ENCODE data around the gene TTBK2. TPM values are rescaled to one million over a fixed set of nuclear protein-coding genes. Genes with fewer than 3 reads are reported as not detected.

TTBK2 gene
- total RNA-seq, 2 donors from 2014 or later: 6.5 to 22.1 TPM

DNA sequence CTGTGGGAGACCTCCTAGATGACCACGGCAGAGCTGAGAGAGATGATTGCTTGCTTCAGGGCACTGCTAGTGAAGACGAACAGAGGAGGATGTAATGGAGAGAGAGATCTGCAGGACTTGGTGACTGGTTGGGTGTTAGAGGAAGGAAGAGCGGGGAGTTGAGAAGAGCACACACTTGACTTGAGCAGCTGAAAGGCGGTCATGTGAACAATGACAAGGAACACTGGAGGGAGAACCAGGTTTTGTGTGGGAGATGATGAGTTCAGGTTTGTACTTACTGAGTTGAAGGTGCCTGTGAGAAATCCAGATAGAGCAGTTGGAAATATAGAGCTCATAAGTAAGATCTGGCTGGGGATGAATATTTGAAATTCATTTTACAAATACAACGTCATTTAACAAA, 224.0 kb downstream of the TTBK2 start:
- Histone ChIP-seq H3K9me3 (no peaks in the 10 kb centered on the region), H3K27ac (no peak overlapping the region), H3K4me1 (no peaks in the 10 kb centered on the region), H3K27me3 (no peaks in the 10 kb centered on the region), H3K36me3 (replicated peaks in 1 of 2; ENCODE audit: insufficient read depth in 1 of 2, low read depth in 2 of 2) (no peaks in the 10 kb centered on the region), H3K4me3 (no peak overlapping the region)
- DNase-seq (no peak), ATAC-seq (no peak)
- TF ChIP-seq, protein P1, sequence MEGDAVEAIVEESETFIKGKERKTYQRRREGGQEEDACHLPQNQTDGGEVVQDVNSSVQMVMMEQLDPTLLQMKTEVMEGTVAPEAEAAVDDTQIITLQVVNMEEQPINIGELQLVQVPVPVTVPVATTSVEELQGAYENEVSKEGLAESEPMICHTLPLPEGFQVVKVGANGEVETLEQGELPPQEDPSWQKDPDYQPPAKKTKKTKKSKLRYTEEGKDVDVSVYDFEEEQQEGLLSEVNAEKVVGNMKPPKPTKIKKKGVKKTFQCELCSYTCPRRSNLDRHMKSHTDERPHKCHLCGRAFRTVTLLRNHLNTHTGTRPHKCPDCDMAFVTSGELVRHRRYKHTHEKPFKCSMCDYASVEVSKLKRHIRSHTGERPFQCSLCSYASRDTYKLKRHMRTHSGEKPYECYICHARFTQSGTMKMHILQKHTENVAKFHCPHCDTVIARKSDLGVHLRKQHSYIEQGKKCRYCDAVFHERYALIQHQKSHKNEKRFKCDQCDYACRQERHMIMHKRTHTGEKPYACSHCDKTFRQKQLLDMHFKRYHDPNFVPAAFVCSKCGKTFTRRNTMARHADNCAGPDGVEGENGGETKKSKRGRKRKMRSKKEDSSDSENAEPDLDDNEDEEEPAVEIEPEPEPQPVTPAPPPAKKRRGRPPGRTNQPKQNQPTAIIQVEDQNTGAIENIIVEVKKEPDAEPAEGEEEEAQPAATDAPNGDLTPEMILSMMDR (IDR thresholded peaks at IDR 0.05): no peak
- TF ChIP-seq POLR2A (IDR thresholded peaks at IDR 0.05): no peak
- intact Hi-C loops (cut with DNase I): no loop called here
- 67 to 72% methylated on average over 5 of the region's 5 CpGs for WGBS, 2 donors

DNA sequence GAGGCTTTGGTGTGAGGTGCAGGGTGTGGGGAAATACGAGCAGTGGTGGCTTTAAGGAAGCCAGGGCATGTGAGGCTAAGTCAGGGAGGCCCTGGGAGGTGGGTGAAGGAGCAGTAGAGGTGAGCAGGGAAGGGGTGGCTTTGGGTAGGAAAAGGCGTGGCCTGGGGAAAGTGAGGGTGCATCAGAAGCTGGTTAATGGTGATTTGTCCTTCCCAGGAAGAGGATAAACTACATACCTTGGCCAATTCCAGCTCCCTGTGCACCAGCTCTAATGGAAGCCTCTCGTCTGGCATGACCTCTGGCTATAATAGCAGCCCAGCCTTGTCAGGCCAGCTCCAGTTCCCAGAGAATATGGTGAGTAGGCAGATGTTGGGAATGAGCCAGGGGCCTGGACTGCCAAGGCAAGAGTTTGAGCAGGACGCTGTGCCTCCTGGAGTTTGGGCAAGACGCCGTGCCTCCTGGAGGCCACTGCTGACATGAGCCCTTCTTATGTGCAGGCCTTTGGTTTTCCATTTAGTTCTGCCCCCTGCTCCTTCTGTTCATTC, 225.0 kb downstream of the TTBK2 start:
- Histone ChIP-seq H3K4me1 (no peaks in the 10 kb centered on the region), H3K4me3 (no peak overlapping the region), H3K27ac (no peak overlapping the region), H3K36me3 (replicated peaks in 1 of 2; ENCODE audit: insufficient read depth in 1 of 2, low read depth in 2 of 2) (no peaks in the 10 kb centered on the region), H3K27me3 (no peaks in the 10 kb centered on the region), H3K9me3 (no peaks in the 10 kb centered on the region)
- intact Hi-C loops (cut with DNase I): no loop called here
- DNase-seq: no peak
- TF ChIP-seq POLR2A (IDR thresholded peaks at IDR 0.05): no peak
- ATAC-seq: no peak
- WGBS, 2 donors: 75 to 79% methylated on average over 6 of the region's 6 CpGs

DNA sequence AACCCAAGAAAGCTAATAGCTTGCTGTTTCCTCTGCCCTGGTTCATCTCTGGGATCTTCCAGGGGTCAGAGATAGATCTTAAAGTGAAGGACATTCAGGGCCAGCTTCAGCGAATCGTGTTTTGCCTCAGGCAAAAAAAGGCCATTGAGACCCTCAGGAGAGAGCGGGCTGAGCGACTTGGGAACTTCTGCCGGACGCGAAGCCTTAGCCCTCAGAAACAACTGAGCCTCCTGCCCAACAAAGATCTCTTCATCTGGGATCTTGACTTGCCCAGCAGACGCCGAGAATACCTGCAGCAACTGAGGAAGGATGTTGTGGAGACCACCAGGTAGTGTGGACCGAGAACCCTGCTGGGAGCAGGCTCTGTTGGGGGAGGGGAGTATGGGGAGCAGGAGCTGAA, 226.2 kb downstream of the TTBK2 start:
- Histone ChIP-seq H3K4me3 (no peak overlapping the region), H3K4me1 (no peaks in the 10 kb centered on the region), H3K36me3 (replicated peaks in 1 of 2; ENCODE audit: insufficient read depth in 1 of 2, low read depth in 2 of 2) (no peaks in the 10 kb centered on the region), H3K27ac (no peak overlapping the region), H3K9me3 (no peaks in the 10 kb centered on the region), H3K27me3 (no peaks in the 10 kb centered on the region)
- DNase-seq: no peak
- 85 to 95% methylated on average over 10 of the region's 10 CpGs for WGBS, 2 donors
- TF ChIP-seq, protein P1 (IDR thresholded peaks at IDR 0.05): no peak
- intact Hi-C loops (cut with DNase I): no loop called here
- ATAC-seq: no peak

DNA sequence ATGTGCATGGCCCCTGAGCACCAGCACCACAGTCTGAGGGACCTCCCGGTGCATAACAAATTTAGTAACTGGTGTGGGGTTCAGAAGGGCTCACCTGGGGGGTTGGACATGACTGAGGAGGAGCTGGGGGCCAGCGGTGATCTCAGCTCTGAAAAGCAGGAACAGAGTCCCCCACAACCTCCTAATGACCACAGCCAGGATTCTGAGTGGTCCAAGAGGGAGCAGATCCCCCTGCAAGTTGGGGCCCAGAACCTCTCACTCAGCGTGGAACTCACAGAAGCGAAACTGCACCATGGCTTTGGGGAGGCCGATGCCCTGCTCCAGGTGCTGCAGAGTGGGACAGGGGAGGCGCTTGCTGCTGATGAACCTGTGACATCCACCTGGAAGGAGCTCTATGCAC, 226.6 kb downstream of the TTBK2 start:
- Histone ChIP-seq H3K36me3 (replicated peaks in 1 of 2; ENCODE audit: insufficient read depth in 1 of 2, low read depth in 2 of 2) (no peaks in the 10 kb centered on the region), H3K9me3 (no peaks in the 10 kb centered on the region), H3K27ac (no peak overlapping the region), H3K4me1 (no peaks in the 10 kb centered on the region), H3K4me3 (no peak overlapping the region), H3K27me3 (no peaks in the 10 kb centered on the region)
- WGBS, 2 donors: 92% methylated on average over 6 of the region's 6 CpGs; no CpG with 5 or more reads in 1 of the 2 donors
- TF ChIP-seq, protein P1 (IDR thresholded peaks at IDR 0.05): no peak
- no peak for TF ChIP-seq POLR2A (IDR thresholded peaks at IDR 0.05)
- DNase-seq (no peak), ATAC-seq (no peak)
- intact Hi-C loops (cut with DNase I): no loop called here

DNA sequence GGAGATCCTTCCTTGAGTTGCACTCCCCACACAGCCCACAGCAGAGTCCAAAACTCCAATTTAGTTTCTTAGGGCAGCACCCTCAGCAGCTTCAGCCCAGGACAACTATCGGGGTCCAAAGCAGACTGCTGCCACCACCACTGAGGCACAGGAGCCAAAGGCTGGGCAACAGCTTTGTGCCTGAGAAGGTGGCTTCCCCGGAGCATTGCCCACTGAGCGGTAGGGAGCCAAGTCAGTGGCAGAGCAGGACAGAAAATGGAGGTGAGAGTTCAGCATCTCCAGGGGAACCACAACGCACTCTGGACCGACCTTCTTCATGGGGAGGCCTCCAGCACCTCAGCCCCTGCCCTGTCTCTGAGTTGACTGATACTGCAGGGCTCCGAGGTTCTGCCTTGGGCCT, 227.1 kb downstream of the TTBK2 start:
- DNase-seq (no peak), ATAC-seq (no peak)
- intact Hi-C loops (cut with DNase I): no loop called here
- 87% methylated on average over 6 of the region's 6 CpGs; no CpG with 5 or more reads in 1 of the 2 donors for WGBS, 2 donors
- no peaks in the 10 kb centered on the region for H3K36me3 ChIP-seq (replicated peaks in 1 of 2; ENCODE audit: insufficient read depth in 1 of 2, low read depth in 2 of 2)
- no peak overlapping the region for H3K4me3 ChIP-seq
- no peaks in the 10 kb centered on the region for H3K9me3 ChIP-seq
- no peaks in the 10 kb centered on the region for H3K4me1 ChIP-seq
- TF ChIP-seq, protein P1 (IDR thresholded peaks at IDR 0.05): no peak
- TF ChIP-seq POLR2A (IDR thresholded peaks at IDR 0.05): no peak
- no peak overlapping the region for H3K27ac ChIP-seq
- H3K27me3 ChIP-seq: no peaks in the 10 kb centered on the region

Data from body of pancreas (tissue), 4 donors.